ENCODE data around the gene RNF141. TPM values are rescaled to one million over a fixed set of nuclear protein-coding genes. Genes with fewer than 3 reads are reported as not detected.

RNF141 gene
- polyA plus RNA-seq, 1 donor from 2014 or later, result 79.2 TPM

DNA sequence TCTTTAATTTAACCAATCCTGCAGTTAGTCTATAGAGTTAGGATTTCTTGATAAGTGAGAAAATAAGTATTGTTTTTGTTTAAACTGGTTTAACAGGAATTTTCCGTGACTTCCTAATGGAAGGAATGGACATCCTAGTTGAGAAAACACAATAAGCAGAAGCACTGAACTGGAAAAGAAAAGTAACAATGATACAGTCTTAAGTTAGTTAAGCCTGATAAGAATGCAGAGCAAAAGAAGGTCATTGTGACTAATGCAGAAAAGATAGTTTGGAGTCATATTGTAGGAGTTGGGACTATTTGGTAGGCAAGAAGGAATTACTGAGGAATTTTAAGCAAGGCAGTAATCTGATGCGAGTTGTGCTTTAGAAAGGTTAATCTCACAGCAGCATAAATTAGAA is 11.7 kb downstream of the RNF141 start:
- Histone ChIP-seq H3K9me3 (ENCODE audit: low read length) (no peaks in the 10 kb centered on the region), H3K4me3 (ENCODE audit: low read length) (no peak overlapping the region), H4K20me1 (ENCODE audit: insufficient read depth) (no peaks in the 10 kb centered on the region), H3K9me2 (ENCODE audit: insufficient read depth, low read length) (no peaks in the 10 kb centered on the region), H3K36me3 (ENCODE audit: insufficient read depth, low read length) (peaks cover 5% of the 10 kb centered on the region), H3F3A (ENCODE audit: insufficient read depth, low read length, poor library complexity, severe bottlenecking) (no peaks in the 10 kb centered on the region), H3K9ac (ENCODE audit: low read length) (no peak overlapping the region), H3K79me2 (replicated peaks; ENCODE audit: insufficient read depth, low read length) (no peaks in the 10 kb centered on the region), H3K27ac (ENCODE audit: low read length) (no peak overlapping the region), H2AFZ (ENCODE audit: low read depth, low read length) (no peak overlapping the region), H3K27me3 (ENCODE audit: insufficient read depth, low read depth, low read length) (no peaks in the 10 kb centered on the region), H3K4me2 (ENCODE audit: low read length) (no peak overlapping the region)
- TF ChIP-seq RAD21 (conservative IDR thresholded peaks at IDR 0.05) (no peak), MXI1 (conservative IDR thresholded peaks at IDR 0.05; ENCODE audit: poor library complexity, severe bottlenecking) (no peak), SMC3 (conservative IDR thresholded peaks at IDR 0.05; ENCODE audit: poor library complexity) (no peak), EP300 (conservative IDR thresholded peaks at IDR 0.05; ENCODE audit: poor library complexity, severe bottlenecking) (no peak), TAF1 (IDR thresholded peaks at IDR 0.05; ENCODE audit: low read depth) (no peak), POLR2AphosphoS5 (IDR thresholded peaks at IDR 0.05) (no peak), EZH2 (IDR thresholded peaks at IDR 0.05; ENCODE audit: borderline replicate concordance, insufficient read depth, low read length, poor library complexity, severe bottlenecking) (no peak)
- TF ChIP-seq, protein P1, sequence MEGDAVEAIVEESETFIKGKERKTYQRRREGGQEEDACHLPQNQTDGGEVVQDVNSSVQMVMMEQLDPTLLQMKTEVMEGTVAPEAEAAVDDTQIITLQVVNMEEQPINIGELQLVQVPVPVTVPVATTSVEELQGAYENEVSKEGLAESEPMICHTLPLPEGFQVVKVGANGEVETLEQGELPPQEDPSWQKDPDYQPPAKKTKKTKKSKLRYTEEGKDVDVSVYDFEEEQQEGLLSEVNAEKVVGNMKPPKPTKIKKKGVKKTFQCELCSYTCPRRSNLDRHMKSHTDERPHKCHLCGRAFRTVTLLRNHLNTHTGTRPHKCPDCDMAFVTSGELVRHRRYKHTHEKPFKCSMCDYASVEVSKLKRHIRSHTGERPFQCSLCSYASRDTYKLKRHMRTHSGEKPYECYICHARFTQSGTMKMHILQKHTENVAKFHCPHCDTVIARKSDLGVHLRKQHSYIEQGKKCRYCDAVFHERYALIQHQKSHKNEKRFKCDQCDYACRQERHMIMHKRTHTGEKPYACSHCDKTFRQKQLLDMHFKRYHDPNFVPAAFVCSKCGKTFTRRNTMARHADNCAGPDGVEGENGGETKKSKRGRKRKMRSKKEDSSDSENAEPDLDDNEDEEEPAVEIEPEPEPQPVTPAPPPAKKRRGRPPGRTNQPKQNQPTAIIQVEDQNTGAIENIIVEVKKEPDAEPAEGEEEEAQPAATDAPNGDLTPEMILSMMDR (IDR thresholded peaks at IDR 0.05; ENCODE audit: poor library complexity, severe bottlenecking), result no peak
- TF ChIP-seq, protein P2, sequence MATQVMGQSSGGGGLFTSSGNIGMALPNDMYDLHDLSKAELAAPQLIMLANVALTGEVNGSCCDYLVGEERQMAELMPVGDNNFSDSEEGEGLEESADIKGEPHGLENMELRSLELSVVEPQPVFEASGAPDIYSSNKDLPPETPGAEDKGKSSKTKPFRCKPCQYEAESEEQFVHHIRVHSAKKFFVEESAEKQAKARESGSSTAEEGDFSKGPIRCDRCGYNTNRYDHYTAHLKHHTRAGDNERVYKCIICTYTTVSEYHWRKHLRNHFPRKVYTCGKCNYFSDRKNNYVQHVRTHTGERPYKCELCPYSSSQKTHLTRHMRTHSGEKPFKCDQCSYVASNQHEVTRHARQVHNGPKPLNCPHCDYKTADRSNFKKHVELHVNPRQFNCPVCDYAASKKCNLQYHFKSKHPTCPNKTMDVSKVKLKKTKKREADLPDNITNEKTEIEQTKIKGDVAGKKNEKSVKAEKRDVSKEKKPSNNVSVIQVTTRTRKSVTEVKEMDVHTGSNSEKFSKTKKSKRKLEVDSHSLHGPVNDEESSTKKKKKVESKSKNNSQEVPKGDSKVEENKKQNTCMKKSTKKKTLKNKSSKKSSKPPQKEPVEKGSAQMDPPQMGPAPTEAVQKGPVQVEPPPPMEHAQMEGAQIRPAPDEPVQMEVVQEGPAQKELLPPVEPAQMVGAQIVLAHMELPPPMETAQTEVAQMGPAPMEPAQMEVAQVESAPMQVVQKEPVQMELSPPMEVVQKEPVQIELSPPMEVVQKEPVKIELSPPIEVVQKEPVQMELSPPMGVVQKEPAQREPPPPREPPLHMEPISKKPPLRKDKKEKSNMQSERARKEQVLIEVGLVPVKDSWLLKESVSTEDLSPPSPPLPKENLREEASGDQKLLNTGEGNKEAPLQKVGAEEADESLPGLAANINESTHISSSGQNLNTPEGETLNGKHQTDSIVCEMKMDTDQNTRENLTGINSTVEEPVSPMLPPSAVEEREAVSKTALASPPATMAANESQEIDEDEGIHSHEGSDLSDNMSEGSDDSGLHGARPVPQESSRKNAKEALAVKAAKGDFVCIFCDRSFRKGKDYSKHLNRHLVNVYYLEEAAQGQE (IDR thresholded peaks at IDR 0.05; ENCODE audit: borderline replicate concordance), result no peak

DNA sequence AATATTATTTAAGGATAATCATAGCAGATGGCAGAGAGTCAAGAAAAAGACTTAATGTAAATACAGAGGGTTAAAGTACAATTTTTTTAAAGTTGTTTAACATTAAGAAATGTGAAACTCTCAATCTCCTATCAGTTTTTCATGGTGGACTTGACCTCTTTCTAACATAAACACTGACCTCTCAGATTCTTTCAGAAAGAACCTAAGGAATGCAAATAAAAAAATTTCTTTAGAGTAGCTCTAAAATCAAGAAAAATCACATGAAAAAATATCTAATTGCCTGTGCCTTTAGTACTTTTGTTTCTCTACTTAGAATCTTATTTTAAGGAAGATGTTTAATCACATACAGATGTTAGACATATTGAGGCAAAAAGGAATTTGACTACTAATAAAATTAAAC is 12.9 kb downstream of the RNF141 start:
- no peak overlapping the region for H3K9ac ChIP-seq (ENCODE audit: low read length)
- no peak overlapping the region for H3K4me2 ChIP-seq (ENCODE audit: low read length)
- H3K9me2 ChIP-seq (ENCODE audit: insufficient read depth, low read length), result no peaks in the 10 kb centered on the region
- no peaks in the 10 kb centered on the region for H4K20me1 ChIP-seq (ENCODE audit: insufficient read depth)
- H3K27ac ChIP-seq (ENCODE audit: low read length), result no peak overlapping the region
- H3K36me3 ChIP-seq (ENCODE audit: insufficient read depth, low read length), result peaks cover 5% of the 10 kb centered on the region
- no peaks in the 10 kb centered on the region for H3K9me3 ChIP-seq (ENCODE audit: low read length)
- TF ChIP-seq, protein P2 (IDR thresholded peaks at IDR 0.05; ENCODE audit: borderline replicate concordance), result no peak
- TF ChIP-seq MXI1 (conservative IDR thresholded peaks at IDR 0.05; ENCODE audit: poor library complexity, severe bottlenecking) (no peak), POLR2AphosphoS5 (IDR thresholded peaks at IDR 0.05) (no peak)
- no peaks in the 10 kb centered on the region for H3K27me3 ChIP-seq (ENCODE audit: insufficient read depth, low read depth, low read length)
- H2AFZ ChIP-seq (ENCODE audit: low read depth, low read length), result no peak overlapping the region
- H3K4me3 ChIP-seq (ENCODE audit: low read length), result no peak overlapping the region
- H3K79me2 ChIP-seq (replicated peaks; ENCODE audit: insufficient read depth, low read length), result no peaks in the 10 kb centered on the region
- no peaks in the 10 kb centered on the region for H3F3A ChIP-seq (ENCODE audit: insufficient read depth, low read length, poor library complexity, severe bottlenecking)

All from neural cell (in vitro differentiated cells).